22Rv1 (cell line): Measurements from ENCODE around the gene DPCD.

Source experiments
- H3K27ac ChIP-seq: fragments of 450-650 bp; 2 replicates; pipeline ENCODE4 v1.5.1; 2017
- CTCF ChIP-seq: fragments of 450-650 bp; IDR thresholded peaks from 2 replicates; pipeline ENCODE4 v1.5.1; 2017; ENCODE audit warnings: mild to moderate bottlenecking
- ZFX ChIP-seq: fragments of 450-650 bp; IDR thresholded peaks from 2 replicates; pipeline ENCODE4 v1.6.1; 2017; ENCODE audit warnings: antibody characterized with exemption, borderline replicate concordance

The DPCD gene

GRCh38 chr10:101653536-101653935, 65.4 kb downstream of the DPCD start:
- no peak overlapping the region for H3K27ac ChIP-seq
- no peak for TF ChIP-seq ZFX
- TF ChIP-seq CTCF: no peak

GRCh38 chr10:101655570-101655969, 67.4 kb downstream of the DPCD start:
- no peak for TF ChIP-seq CTCF
- no peak for TF ChIP-seq ZFX
- H3K27ac ChIP-seq: no peak overlapping the region

- TF ChIP-seq CTCF (no peak), ZFX (no peak)
- no peak overlapping the region for H3K27ac ChIP-seq
Observed at GRCh38 chr10:101656890-101657289, 68.8 kb downstream of the DPCD start.

GRCh38 chr10:101658975-101659374, 70.9 kb downstream of the DPCD start:
- TF ChIP-seq ZFX (no peak), CTCF (no peak)
- H3K27ac ChIP-seq: no peak overlapping the region
